WERI-Rb-1 (cell line): ENCODE measurements around the gene NUDT2.

ENCODE experiments used
- DNase-seq: peaks from one replicate; pipeline ENCODE4 v3.0.0-alpha.2; 2020
- H3K27ac ChIP-seq: fragments of 250-450 bp; sonication (Bioruptor Pico); 2 replicates; pipeline ENCODE4 v1.5.1; 2020; ENCODE audit warnings: mild to moderate bottlenecking, moderate library complexity
- H3K27me3 ChIP-seq: fragments of 250-450 bp; sonication (Bioruptor Pico); 2 replicates; pipeline ENCODE4 v1.5.1; 2021; ENCODE audit warnings: mild to moderate bottlenecking, low read depth, moderate library complexity; ENCODE audit not compliant: insufficient read depth, severe bottlenecking
- H3K36me3 ChIP-seq: fragments of 250-450 bp; sonication (Bioruptor Pico); 2 replicates; pipeline ENCODE4 v1.5.1; 2020; ENCODE audit warnings: mild to moderate bottlenecking, moderate library complexity
- H3K4me3 ChIP-seq: 2 replicates; pipeline ENCODE4 v1.5.1; 2011; ENCODE audit warnings: low read depth, mild to moderate bottlenecking, control low read depth, low read length
- H3K9me3 ChIP-seq: fragments of 250-450 bp; sonication (Bioruptor Pico); 2 replicates; pipeline ENCODE4 v1.5.1; 2021; ENCODE audit warnings: mild to moderate bottlenecking, moderate library complexity; ENCODE audit not compliant: severe bottlenecking
- CTCF ChIP-seq: IDR thresholded peaks from 2 replicates; pipeline ENCODE4 v1.5.1; 2011; ENCODE audit warnings: low read depth, mild to moderate bottlenecking, control low read depth, inconsistent platforms, low read length

Gene NUDT2

DNA sequence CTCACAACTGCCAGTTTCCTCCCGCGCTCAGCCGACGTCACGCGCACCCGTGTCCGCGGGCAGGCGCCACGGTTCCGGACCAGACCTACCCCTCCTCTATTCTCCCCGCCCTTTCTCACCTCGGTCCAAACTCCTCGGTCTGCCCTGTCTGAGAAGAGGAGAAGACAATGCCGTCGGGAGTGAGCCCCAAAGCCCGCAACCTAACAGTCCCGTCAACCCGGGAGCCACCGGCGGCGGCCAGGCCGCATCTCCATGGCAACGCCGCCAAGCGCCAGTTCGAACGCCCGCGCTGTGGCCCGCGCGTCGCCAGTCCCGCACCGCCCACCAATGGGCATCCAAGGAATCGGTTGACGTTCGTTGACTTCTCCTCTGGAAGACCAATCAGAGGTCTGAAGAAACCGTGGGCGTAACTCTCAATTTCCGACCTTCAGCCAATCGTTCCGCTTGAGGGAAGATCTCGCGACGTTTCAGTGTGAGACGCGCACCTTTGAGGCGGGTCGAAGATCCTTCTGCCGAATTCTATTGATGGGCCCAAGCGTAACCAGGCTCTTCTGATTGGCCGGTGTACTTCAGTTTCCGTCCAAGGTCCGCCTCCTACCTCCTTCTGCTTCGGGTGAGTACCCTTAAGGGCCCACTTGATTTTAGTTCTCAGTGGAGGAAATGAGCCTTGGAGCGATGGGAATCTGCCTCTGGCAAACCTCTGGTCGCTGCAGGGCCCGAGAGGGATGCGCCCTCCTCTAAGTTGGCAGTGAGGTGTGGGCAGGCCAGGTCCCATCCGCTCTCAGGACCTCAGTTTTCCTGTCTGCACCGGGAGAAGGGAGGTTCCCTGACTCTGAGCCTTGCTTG is at the start of gene NUDT2, which contains the start of gene KIF24:
TSS of gene NUDT2 (plus strand) at position 583 of the 846 bp plus-strand sequence. CDS start 9,471 bp downstream, outside the sequence.
TSS of gene KIF24 (minus strand) at position 282 of the 846 bp plus-strand sequence. CDS start 17,922 bp downstream, outside the sequence.
- no peaks in the 10 kb centered on the region for H3K9me3 ChIP-seq
- peak; percentile 98 for DNase-seq
- H3K4me3 ChIP-seq = peak within 1 kb of the TSS; percentile 93
- H3K36me3 ChIP-seq = no peaks in the 10 kb centered on the region
- peak within 1 kb of the TSS; percentile 93 for H3K27ac ChIP-seq
- TF ChIP-seq CTCF = no peak
- H3K27me3 ChIP-seq = no peaks in the 10 kb centered on the region

- TF ChIP-seq CTCF = no peak
- Histone ChIP-seq H3K27ac (no peak overlapping the region), H3K4me3 (no peak overlapping the region), H3K9me3 (no peaks in the 10 kb centered on the region), H3K36me3 (peaks cover 4% of the 10 kb centered on the region; the same call in 1 of the 2 replicates), H3K27me3 (no peaks in the 10 kb centered on the region)
- DNase-seq = no peak
Observed at GRCh38 chr9:34282096-34282495, 47.3 kb upstream of the NUDT2 start.

- no peak overlapping the region for H3K4me3 ChIP-seq
- H3K36me3 ChIP-seq = peaks cover 4% of the 10 kb centered on the region
- peak; percentile 24 for DNase-seq
- H3K9me3 ChIP-seq = no peaks in the 10 kb centered on the region
- no peak overlapping the region for H3K27ac ChIP-seq
- no peaks in the 10 kb centered on the region for H3K27me3 ChIP-seq
- TF ChIP-seq CTCF = no peak
Observed at GRCh38 chr9:34289159-34289558, 40.2 kb upstream of the NUDT2 start.

DNA sequence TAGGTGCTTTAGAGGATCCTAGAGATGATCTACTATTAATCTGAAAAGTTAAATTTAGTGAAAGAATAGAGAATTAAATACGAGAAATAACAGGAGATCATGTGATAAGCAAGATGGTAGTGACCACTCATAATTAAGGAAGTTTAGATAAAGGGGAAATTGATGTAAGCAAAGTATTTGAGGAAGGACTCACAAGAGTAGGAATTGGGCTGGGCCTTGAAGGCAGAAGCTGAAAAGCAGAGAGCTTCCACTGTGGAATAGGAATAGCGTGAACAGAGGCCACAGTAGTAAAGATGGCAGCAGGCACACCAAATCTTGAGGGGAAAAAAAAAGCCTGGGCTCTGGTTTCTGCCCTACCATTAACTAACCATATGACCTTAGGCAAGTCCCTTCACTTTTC is 38.3 kb upstream of the NUDT2 start:
- H3K27ac ChIP-seq = no peak overlapping the region
- H3K4me3 ChIP-seq = no peak overlapping the region
- no peaks in the 10 kb centered on the region; the same call in none of the 2 replicates for H3K36me3 ChIP-seq
- H3K27me3 ChIP-seq = no peaks in the 10 kb centered on the region
- no peak for TF ChIP-seq CTCF
- DNase-seq = no peak
- H3K9me3 ChIP-seq = no peaks in the 10 kb centered on the region

DNA sequence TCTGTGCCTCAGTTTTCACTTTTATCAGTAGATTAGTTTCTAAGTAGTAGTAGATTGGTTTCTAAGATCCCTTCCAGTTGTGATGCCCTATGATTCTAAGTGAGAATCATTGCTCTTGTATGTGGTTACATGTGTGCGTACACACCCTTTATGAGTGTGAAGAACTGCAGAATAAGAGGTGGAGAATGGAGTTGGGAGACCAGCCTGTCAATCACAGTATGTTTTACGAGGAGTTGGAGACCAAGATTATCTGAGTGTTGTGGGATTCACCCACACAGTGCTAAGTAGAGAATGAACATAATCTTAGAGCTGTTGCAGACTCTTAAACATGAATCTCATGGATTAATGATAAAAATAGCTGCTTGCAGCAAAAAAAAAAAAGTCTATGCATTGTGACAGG is 37.9 kb upstream of the NUDT2 start:
- TF ChIP-seq CTCF = no peak
- no peaks in the 10 kb centered on the region; the same call in none of the 2 replicates for H3K36me3 ChIP-seq
- DNase-seq = no peak
- H3K4me3 ChIP-seq = no peak overlapping the region
- no peaks in the 10 kb centered on the region for H3K27me3 ChIP-seq
- no peak overlapping the region for H3K27ac ChIP-seq
- H3K9me3 ChIP-seq = no peaks in the 10 kb centered on the region
